Activated T-cell treated with anti-CD3 and anti-CD28 coated beads, Interleukin-2, amount 50 U/mL, for 1 hour (primary cell): Measurements from ENCODE around the gene CHST1.

ENCODE experiments used
- DNase-seq: peaks from one replicate; pipeline ENCODE4 v3.0.0-alpha.2; 2020

CHST1 gene, protein sequence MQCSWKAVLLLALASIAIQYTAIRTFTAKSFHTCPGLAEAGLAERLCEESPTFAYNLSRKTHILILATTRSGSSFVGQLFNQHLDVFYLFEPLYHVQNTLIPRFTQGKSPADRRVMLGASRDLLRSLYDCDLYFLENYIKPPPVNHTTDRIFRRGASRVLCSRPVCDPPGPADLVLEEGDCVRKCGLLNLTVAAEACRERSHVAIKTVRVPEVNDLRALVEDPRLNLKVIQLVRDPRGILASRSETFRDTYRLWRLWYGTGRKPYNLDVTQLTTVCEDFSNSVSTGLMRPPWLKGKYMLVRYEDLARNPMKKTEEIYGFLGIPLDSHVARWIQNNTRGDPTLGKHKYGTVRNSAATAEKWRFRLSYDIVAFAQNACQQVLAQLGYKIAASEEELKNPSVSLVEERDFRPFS

GRCh38 chr11:45665206-45665932 lies at the start of gene CHST1:
Gene CHST1, minus strand, starts transcription at chr11:45665622. Its CDS starts 14,699 bp downstream, at chr11:45650923.
- DNase-seq: no peak

DNA sequence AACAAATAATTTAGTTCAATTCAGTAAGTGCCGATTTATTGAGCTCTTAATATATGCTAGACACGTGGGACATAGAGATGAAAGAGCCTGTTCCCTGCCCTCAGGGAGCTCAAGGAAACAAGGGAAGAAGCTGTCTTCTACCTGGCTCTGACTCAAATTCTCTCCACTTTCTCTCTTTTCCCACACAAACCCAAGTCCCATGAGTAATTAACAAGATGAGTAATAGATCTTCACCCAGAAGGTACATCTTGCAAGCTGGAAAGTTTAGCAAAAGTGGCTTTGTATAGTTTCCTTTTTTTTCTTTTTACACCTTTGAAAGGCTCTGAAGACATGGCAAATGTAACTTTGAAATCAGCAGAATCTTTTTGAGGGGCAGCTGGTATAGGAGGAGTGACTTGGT lies 48.2 kb upstream of the CHST1 start:
- DNase-seq: no peak

GRCh38 chr11:45710561-45710960 lies 45.1 kb upstream of the CHST1 start:
- DNase-seq: no peak

- no peak for DNase-seq
Observed at GRCh38 chr11:45708887-45709663, 43.7 kb upstream of the CHST1 start.

DNA sequence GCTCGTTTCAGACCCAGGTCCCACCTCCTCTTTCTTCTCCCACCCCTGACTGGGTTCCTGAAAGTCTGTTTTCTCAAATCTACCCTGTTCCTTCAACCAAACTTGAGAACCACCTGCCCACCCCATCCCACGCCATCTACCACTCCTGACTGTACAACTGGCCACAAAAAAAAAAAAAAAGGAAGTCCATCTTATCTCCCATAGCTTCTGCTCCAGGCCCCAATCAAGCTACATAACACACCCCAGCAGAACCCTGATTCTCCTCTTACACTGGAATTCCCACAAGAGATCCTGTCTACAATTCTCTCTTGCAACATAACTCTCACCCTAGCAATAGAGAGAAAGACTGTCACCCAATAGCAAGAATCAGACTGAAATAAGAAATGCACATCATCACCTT lies 39.2 kb upstream of the CHST1 start:
- no peak for DNase-seq

DNA sequence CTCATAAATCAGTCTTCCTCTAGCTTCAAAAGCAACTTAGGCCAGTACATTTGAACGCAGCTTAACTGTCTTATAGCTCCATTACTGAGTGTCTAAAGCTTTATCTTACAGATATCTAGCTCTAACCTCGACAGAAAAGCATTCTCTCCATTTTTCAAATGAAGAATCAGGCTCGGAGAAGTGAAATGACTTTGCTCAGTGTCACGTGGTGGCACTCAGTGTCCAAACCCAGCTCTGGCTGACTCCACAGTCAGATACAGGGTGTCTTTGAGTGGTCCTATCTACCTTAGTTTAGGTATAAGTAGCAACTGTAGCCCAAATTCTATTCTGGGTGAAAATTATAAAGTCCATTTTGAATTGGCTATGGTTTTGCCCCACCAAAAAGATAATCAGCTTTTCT lies 38.7 kb upstream of the CHST1 start:
- no peak for DNase-seq

- no peak for DNase-seq
Observed at GRCh38 chr11:45702511-45702910, 37.1 kb upstream of the CHST1 start.

DNA sequence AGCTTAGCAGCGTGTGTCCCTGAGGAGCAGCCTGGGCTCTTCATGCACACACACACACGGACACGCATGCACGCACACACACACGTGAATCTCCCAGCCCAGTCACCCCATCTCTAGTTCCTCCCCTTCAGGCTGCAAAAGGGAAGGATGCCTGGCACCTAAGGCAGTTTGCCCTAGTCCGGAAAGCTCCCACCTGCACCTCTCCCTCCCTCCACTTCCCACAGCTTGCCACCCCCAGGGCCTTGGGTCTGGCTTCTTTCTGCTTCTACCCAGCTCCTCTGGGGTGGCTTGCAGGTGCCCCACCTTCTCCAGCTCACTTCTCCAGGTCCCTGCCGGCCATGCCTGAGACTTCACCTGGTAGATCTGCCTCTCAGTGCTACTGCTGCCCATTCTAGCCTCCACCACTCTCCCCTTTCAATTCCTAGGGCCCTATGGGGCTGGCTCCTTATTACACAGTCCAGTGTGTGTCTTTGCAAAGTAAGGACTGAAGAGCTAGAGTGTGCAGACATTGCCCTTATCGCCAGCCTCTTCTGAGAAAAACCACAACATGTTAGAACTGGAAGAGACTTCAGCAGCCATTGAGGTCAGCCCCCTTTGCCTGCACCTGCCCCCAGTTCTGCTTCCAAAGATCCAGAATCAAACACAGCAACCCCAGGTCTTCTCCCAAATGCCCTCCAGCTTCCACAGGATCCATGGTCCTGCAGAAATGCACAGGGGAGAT lies 33.5 kb upstream of the CHST1 start:
- DNase-seq: no peak

GRCh38 chr11:45692808-45693453 lies 27.5 kb upstream of the CHST1 start:
- no peak for DNase-seq

DNA sequence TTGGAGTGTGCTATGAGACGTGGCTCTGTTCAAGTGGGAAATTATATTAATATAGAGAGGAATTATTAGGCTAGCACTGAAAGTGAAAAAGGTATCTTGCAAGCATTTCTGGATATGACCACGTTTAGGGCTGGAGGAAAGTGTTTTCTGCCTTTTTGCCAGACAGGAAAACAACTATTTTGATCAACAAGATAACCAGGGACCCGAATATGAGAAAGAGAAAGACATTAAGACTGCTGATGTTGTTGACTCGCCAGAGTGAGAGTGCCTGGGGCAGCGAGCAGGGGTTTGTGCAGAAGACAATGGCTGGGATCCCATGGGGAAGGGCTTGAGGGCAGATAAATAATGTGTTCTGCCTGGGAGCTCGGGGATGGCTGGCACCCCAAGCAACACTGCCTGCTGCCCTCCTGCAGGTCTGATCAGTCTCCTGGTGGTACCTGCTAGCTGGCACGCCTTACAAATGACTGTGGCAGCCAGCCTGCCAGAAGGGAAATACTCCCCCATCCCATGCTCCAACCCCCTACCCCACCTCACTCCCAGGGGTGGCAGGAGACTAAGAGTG lies 23.1 kb upstream of the CHST1 start:
- no peak for DNase-seq

GRCh38 chr11:45687836-45688235 lies 22.4 kb upstream of the CHST1 start:
- DNase-seq: no peak

- no peak for DNase-seq
Observed at GRCh38 chr11:45685964-45686537, 20.6 kb upstream of the CHST1 start.

DNA sequence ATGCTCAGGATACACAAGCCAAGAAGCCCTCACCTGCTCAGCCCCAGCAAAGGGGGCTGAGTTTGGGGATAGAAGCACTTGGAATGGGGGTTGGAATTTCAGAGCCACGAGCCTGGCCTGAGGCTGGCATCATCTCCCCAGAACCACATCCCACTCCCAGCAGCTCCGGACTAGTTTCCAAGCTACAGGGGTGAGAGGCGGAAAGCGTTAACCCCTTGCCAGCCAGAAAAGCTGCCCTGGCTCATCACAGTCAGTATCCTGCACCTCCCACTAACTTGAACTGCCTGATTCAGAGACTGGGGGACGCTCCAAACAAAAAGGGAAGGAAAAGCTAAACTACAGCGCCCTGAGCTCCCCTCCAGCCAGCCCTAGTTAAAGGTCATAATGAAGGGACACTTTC lies 19.0 kb upstream of the CHST1 start:
- no peak for DNase-seq

DNA sequence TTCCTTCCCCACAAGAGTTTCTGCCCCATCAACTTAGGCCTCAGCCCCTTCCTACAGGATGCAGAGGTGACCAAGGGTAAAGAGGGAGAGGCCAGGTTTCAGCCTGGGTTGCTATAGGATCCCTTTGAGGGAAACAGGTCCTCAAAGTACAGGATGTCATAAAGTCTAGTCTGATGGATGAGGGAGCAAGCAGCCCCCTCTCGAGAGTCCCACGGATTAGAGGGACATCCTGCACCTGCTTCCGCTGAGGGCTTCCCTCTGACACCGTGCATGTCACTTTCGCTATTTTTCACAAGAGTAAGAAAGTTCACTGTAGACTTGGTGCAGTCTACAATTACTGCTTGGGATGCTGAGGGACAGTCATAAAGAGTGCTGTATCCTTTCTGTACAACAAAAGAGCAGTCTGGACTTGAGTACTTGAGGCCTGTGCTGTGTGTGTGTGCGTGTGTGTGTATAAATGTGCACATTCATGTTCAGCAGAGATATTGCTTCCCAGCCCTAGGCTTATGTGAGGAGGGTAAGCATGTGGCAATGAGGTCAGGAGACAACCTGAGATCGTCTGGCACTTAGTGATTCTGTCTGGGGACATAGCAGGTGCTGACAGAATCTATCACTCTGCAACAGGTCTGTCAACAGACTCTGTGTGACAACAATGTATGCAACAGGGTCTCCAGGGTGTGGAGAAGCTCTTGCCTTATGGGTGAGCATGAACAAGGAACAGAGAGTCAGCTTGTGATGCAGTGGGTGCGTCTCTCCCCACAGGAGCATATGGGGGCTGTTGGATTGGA lies 18.0 kb upstream of the CHST1 start:
- DNase-seq: no peak

DNA sequence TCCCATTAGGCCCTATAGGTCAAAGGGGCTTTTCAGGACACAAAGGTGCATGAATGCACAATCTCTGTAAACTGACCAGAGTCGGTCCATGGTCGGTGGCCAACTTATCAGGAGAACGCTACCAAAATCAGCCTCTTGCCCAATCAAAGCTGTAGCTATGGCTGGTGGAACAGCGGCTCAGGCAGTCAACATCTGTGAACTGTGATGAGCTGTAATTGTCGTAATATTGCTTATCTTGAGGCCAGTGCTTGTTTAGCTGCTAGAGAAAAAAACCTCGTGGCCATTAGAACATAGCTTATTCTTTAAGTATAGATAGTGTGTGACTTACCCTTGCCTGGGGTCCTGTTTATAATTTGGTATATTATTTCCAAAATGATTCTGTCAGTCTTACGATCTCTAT lies 14.4 kb upstream of the CHST1 start:
- no peak for DNase-seq

- DNase-seq: no peak
Observed at GRCh38 chr11:45678976-45679375, 13.6 kb upstream of the CHST1 start.

- no peak for DNase-seq
Observed at GRCh38 chr11:45677770-45678512, 12.5 kb upstream of the CHST1 start.

DNA sequence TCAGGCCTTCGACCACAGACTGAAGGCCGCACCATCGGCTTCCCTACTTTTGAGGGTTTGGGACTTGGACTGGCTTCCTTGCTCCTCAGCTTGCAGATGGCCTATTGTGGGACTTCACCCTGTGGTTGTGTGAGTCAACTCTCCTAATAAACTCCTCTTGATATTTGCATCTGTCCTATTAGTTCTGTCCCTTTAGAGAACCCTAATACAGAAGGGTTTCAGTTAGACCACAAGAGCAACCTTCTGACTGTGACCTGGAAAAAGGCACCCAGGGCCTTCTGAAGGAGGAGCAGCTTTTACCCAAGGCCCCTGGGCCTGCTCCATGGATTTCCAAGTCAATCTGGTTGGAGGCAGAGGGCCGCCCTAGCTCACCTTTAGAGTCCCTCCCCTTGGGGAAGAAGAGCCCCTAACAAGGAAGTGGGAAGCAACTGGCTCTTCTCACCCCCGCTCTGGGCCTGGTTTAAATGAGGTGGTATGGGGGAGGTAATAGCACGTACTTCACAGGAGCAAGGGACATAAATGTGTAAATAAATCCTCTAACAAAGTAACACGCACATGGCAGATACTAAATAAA lies 11.2 kb upstream of the CHST1 start:
- no peak for DNase-seq

GRCh38 chr11:45675646-45676045 lies 10.2 kb upstream of the CHST1 start:
- no peak for DNase-seq
